Stimulated activated naive B cell treated with anti-CD40 and anti-IgM and Interleukin-4, amounts not matched to agents 10 μg/mL and 1 μg/mL and 100 μg/mL, for 72 hours (primary cell): ENCODE measurements around the gene MEX3C.

Experiments used
- ATAC-seq, 2 donors: fragments of 150-1000 bp; cut with Tn5 transposase; replicated peaks; 2 replicates each; pipeline ENCODE4 v1.10.0; 2021; ENCODE audit warnings: moderate library complexity in 1 of 2
- DNase-seq: peaks from one replicate; pipeline ENCODE4 v3.0.0; 2021
- H3K27ac Mint-ChIP-seq: one replicate; pipeline ENCODE4 v1.8.0; 2022; ENCODE audit warnings: mild to moderate bottlenecking, mixed read lengths
- H3K27me3 Mint-ChIP-seq, 2 donors: one replicate each; pipeline ENCODE4 v1.8.0; 2022; ENCODE audit warnings: mixed read lengths in 2 of 2
- H3K36me3 Mint-ChIP-seq, 2 donors: one replicate each; pipeline ENCODE4 v1.8.0; 2022; ENCODE audit warnings: mixed read lengths in 2 of 2, mild to moderate bottlenecking in 1 of 2
- H3K4me1 Mint-ChIP-seq, 2 donors: one replicate each; pipeline ENCODE4 v1.8.0; 2022; ENCODE audit warnings: mixed read lengths in 2 of 2, mild to moderate bottlenecking in 1 of 2
- H3K4me3 Mint-ChIP-seq, 2 donors: one replicate each; pipeline ENCODE4 v1.8.0; 2022; ENCODE audit warnings: mild to moderate bottlenecking in 2 of 2, mixed read lengths in 2 of 2, moderate library complexity in 1 of 2
- H3K9me3 Mint-ChIP-seq, 2 donors: one replicate each; pipeline ENCODE4 v1.8.0; 2022; ENCODE audit warnings: mixed read lengths in 2 of 2, mild to moderate bottlenecking in 1 of 2

The MEX3C gene

GRCh38 chr18:51197661-51198424 lies at the start of gene MEX3C:
TSS of gene MEX3C (minus strand) at chr18:51197681. CDS start at chr18:51197320, 361 bp downstream.
- ATAC-seq, result peak; percentile 78
- H3K36me3 Mint-ChIP-seq, result peaks cover 19 to 25% of the 10 kb centered on the region in 2 donors
- H3K27me3 Mint-ChIP-seq, result no peaks in the 10 kb centered on the region
- H3K9me3 Mint-ChIP-seq, result peaks cover 0 to 5% of the 10 kb centered on the region in 2 donors
- peak within 1 kb of the TSS; percentile 97 for H3K27ac Mint-ChIP-seq
- peak; percentile 99 for DNase-seq
- peaks cover 19 to 31% of the 10 kb centered on the region in 2 donors for H3K4me1 Mint-ChIP-seq
- H3K4me3 Mint-ChIP-seq, result peak within 1 kb of the TSS; percentile 95 to 96

GRCh38 chr18:51241226-51241625 lies 43.7 kb upstream of the MEX3C start:
- H3K9me3 Mint-ChIP-seq, result no peaks in the 10 kb centered on the region
- H3K4me1 Mint-ChIP-seq, result no peaks in the 10 kb centered on the region
- H3K27ac Mint-ChIP-seq, result no peak overlapping the region

GRCh38 chr18:51236225-51236624 lies 38.7 kb upstream of the MEX3C start:
- no peak overlapping the region for H3K4me3 Mint-ChIP-seq
- no peaks in the 10 kb centered on the region for H3K36me3 Mint-ChIP-seq
- H3K27me3 Mint-ChIP-seq, result peaks cover 4 to 5% of the 10 kb centered on the region in 2 donors
- no peak for ATAC-seq
- H3K4me1 Mint-ChIP-seq, result peaks cover 11 to 13% of the 10 kb centered on the region in 2 donors
- no peaks in the 10 kb centered on the region for H3K9me3 Mint-ChIP-seq
- no peak overlapping the region for H3K27ac Mint-ChIP-seq
- no peak for DNase-seq

More at GRCh38 chr18:51241226-51241625, 43.7 kb upstream of the MEX3C start:
- Mint-ChIP-seq H3K36me3 (no peaks in the 10 kb centered on the region), H3K4me3 (no peak overlapping the region), H3K27me3 (peaks cover 4 to 6% of the 10 kb centered on the region in 2 donors)
- ATAC-seq (no peak), DNase-seq (no peak)

- peaks cover 11 to 13% of the 10 kb centered on the region in 2 donors for H3K4me1 Mint-ChIP-seq
- DNase-seq (peak; percentile 30), ATAC-seq (peak; percentile 94 to 100)
- H3K36me3 Mint-ChIP-seq, result no peaks in the 10 kb centered on the region
- no peak overlapping the region for H3K4me3 Mint-ChIP-seq
- H3K27ac Mint-ChIP-seq, result peak overlapping the region; percentile 14
- no peaks in the 10 kb centered on the region for H3K9me3 Mint-ChIP-seq
- H3K27me3 Mint-ChIP-seq, result peaks cover 4 to 5% of the 10 kb centered on the region in 2 donors
These were observed 37.7 kb upstream of the MEX3C start for GRCh38 chr18:51235009-51235789.

GRCh38 chr18:51234117-51235008 lies 36.9 kb upstream of the MEX3C start:
- Mint-ChIP-seq H3K27me3 (peaks cover 4 to 5% of the 10 kb centered on the region in 2 donors), H3K36me3 (no peaks in the 10 kb centered on the region), H3K27ac (no peak overlapping the region), H3K4me1 (peaks cover 11 to 13% of the 10 kb centered on the region in 2 donors), H3K4me3 (no peak overlapping the region), H3K9me3 (peaks cover 0 to 2% of the 10 kb centered on the region in 2 donors)
- DNase-seq (no peak), ATAC-seq (peak; percentile 19 to 33)

GRCh38 chr18:51229328-51229727 lies 31.8 kb upstream of the MEX3C start:
- Mint-ChIP-seq H3K9me3 (peaks cover 0 to 2% of the 10 kb centered on the region in 2 donors), H3K27me3 (peaks cover 4 to 5% of the 10 kb centered on the region in 2 donors), H3K27ac (no peak overlapping the region), H3K4me3 (no peak overlapping the region), H3K4me1 (peaks cover 0 to 5% of the 10 kb centered on the region in 2 donors), H3K36me3 (no peaks in the 10 kb centered on the region)
- ATAC-seq (no peak), DNase-seq (no peak)

GRCh38 chr18:51227660-51228059 lies 30.2 kb upstream of the MEX3C start:
- no peak for ATAC-seq
- no peak overlapping the region for H3K27ac Mint-ChIP-seq
- no peaks in the 10 kb centered on the region for H3K36me3 Mint-ChIP-seq
- no peaks in the 10 kb centered on the region for H3K27me3 Mint-ChIP-seq
- no peaks in the 10 kb centered on the region for H3K4me1 Mint-ChIP-seq
- no peak overlapping the region for H3K4me3 Mint-ChIP-seq
- no peak for DNase-seq
- H3K9me3 Mint-ChIP-seq, result peaks cover 0 to 2% of the 10 kb centered on the region in 2 donors

- Mint-ChIP-seq H3K9me3 (peaks cover 0 to 2% of the 10 kb centered on the region in 2 donors), H3K27ac (no peak overlapping the region), H3K36me3 (no peaks in the 10 kb centered on the region), H3K4me1 (no peaks in the 10 kb centered on the region), H3K4me3 (no peak overlapping the region), H3K27me3 (peaks cover 0 to 6% of the 10 kb centered on the region in 2 donors)
- DNase-seq (no peak), ATAC-seq (no peak)
These were observed 29.3 kb upstream of the MEX3C start for GRCh38 chr18:51226587-51227350.

- ATAC-seq, result no peak
- no peaks in the 10 kb centered on the region for H3K4me1 Mint-ChIP-seq
- no peak for DNase-seq
- no peak overlapping the region for H3K27ac Mint-ChIP-seq
- H3K9me3 Mint-ChIP-seq, result peaks cover 0 to 3% of the 10 kb centered on the region in 2 donors
- no peaks in the 10 kb centered on the region for H3K36me3 Mint-ChIP-seq
- H3K4me3 Mint-ChIP-seq, result no peak overlapping the region
- H3K27me3 Mint-ChIP-seq, result peaks cover 4 to 11% of the 10 kb centered on the region in 2 donors
These were observed 28.6 kb upstream of the MEX3C start for GRCh38 chr18:51226068-51226467.

- Mint-ChIP-seq H3K27me3 (no peaks in the 10 kb centered on the region), H3K9me3 (peaks cover 0 to 4% of the 10 kb centered on the region in 2 donors), H3K36me3 (peaks cover 0 to 4% of the 10 kb centered on the region in 2 donors), H3K4me1 (peaks cover 9 to 10% of the 10 kb centered on the region in 2 donors), H3K27ac (no peak overlapping the region), H3K4me3 (no peak overlapping the region)
- no peak for ATAC-seq
- DNase-seq, result no peak
These were observed 15.1 kb upstream of the MEX3C start for GRCh38 chr18:51212606-51213005.

GRCh38 chr18:51211552-51211951 lies 14.1 kb upstream of the MEX3C start:
- H3K27ac Mint-ChIP-seq, result no peak overlapping the region
- peaks cover 9 to 10% of the 10 kb centered on the region in 2 donors for H3K4me1 Mint-ChIP-seq
- H3K4me3 Mint-ChIP-seq, result no peak overlapping the region
- H3K9me3 Mint-ChIP-seq, result peaks cover 0 to 4% of the 10 kb centered on the region in 2 donors
- H3K27me3 Mint-ChIP-seq, result no peaks in the 10 kb centered on the region
- peaks cover 0 to 4% of the 10 kb centered on the region in 2 donors for H3K36me3 Mint-ChIP-seq
- DNase-seq (peak; percentile 23), ATAC-seq (peak; percentile 94 to 97)

- peak; percentile 10 to 68 for ATAC-seq
- peaks cover 19 to 28% of the 10 kb centered on the region in 2 donors for H3K36me3 Mint-ChIP-seq
- H3K4me3 Mint-ChIP-seq, result peak overlapping the region; percentile 95 to 96
- peaks cover 24 to 36% of the 10 kb centered on the region in 2 donors for H3K4me1 Mint-ChIP-seq
- H3K9me3 Mint-ChIP-seq, result peaks cover 0 to 5% of the 10 kb centered on the region in 2 donors
- peak overlapping the region; percentile 97 for H3K27ac Mint-ChIP-seq
- DNase-seq, result no peak
- H3K27me3 Mint-ChIP-seq, result no peaks in the 10 kb centered on the region
These were observed 445 bp downstream of the MEX3C start for GRCh38 chr18:51196811-51197660.
